Measurements from ENCODE around the gene A2ML1.
"Not testable (repeated sequence)": the region's sequence is repeated elsewhere in the genome, so short reads cannot be mapped to it uniquely, and the experiment has no call there.

A2ML1 gene

DNA sequence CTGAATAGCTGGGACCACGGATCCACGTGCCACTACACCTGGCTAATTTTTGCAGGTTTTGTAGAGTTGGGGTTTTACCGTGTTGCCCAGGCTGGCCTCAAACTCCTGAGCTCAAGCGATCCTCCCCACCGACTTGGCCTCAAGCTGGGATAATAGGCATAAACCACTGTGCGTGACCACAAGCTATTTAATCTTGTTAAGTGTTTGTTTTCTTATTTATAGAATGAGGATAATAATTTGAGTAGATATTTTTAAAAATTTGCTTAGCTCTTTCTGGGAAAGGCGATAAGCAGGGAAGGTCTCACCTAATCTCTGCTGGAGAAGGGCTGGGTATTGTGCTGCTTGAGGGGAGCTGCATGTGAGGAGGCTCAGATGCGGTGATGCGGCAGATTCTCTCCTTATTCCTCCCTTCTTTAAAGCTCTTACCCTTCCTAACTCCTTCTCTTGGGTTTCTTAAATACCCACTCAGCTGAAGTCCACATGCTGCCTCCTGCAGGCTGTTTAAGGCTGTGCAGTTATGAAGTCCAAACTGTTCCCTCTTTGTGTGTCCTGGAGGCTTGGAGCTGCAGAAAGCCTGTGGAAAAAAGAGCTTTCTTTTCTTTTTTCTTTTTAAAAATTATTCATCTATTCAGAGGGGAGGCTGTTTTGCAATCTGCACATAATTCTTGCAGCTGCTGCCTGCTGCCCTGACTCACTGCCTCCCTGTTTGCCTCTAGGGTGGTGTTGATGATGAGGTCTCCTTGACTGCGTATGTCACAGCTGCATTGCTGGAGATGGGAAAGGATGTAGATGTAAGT lies 37.9 kb downstream of the A2ML1 start:
- no peak for FAIRE-seq

DNA sequence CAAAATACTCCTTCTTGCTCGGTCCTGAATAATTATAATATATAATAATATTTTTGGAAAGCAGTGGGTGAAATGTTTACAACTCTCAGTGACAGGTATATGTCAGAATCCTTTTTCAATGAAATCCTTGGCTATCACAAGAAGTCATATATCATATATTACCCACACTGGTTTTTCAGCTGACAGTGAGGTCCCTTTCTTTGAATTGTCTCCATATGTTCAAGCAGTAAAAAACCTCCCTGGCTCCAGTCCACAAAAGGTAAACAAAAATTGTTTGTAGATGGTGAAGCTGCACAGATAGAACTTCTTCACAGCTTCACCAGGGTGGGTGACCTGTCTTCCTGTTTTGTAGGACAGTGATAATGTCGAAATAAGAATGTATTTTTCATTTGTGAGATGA lies 44.0 kb downstream of the A2ML1 start:
- FAIRE-seq: no peak

DNA sequence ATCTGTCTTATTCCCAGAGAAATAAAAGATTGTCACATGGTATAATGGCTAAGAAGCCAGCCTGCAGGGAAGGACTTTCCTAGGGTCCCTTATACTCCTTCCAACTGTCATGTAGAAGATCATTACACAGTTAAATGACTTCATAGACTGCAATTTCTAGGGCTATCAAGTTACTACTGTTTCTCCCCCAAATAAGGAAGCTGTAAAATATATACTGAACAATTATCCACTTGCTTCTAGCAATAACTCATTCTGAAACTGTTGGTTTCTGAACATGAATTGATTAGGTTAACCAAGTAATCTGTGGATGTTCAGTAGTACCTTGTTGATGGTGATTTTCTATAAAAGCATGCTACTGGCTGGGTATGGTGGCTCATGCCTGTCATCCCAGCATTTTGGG lies 44.6 kb downstream of the A2ML1 start:
- no peak for FAIRE-seq

- FAIRE-seq: no peak
Observed at GRCh38 chr12:8867786-8868185, 45.4 kb downstream of the A2ML1 start.

GRCh38 chr12:8870586-8870985 lies 48.2 kb downstream of the A2ML1 start:
- no peak for FAIRE-seq

- FAIRE-seq: no peak
Observed at GRCh38 chr12:8871068-8871467, 48.6 kb downstream of the A2ML1 start.

GRCh38 chr12:8876887-8877286 lies 54.5 kb downstream of the A2ML1 start:
- no peak for FAIRE-seq

- FAIRE-seq: no peak
Observed at GRCh38 chr12:8886502-8887284, 64.3 kb downstream of the A2ML1 start.

GRCh38 chr12:8887285-8887715 lies 64.9 kb downstream of the A2ML1 start:
- FAIRE-seq: no peak

DNA sequence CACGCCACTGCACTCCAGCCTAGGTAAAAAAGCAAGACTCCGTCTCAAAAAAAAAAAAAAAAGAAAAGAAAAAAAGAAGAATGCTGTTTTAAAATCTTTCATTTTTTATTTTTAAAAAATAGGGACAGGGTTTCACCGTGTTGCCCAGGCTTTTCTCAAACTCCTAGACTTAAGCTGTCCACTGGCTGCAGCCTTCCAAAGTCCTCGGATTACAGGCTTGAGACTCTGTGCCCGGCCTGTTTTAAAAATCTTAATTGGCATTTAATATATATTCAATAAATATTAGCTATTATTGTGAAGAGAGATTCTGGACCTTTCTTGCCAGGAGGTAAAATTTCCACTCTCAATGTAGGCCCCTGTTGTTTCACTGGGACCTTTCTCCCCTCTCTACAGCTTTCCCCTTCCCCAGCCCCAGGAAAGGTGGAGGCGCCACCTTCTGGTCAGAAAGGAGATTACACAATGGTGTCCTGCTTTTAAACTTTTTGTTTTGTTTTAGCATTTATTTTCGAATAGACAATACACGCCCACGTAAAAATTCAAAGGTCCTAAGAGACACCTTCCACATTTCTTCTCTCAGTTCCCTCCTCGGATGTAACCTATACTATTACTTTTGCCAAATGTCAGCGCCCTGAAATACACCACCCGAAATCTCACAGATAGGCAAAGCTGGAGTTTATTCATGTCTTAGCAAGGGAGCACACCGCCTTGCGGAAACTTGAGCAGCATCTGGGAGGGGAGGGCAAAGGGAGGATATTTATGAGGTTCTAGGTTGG lies 68.1 kb downstream of the A2ML1 start:
- FAIRE-seq: peak; percentile 31

DNA sequence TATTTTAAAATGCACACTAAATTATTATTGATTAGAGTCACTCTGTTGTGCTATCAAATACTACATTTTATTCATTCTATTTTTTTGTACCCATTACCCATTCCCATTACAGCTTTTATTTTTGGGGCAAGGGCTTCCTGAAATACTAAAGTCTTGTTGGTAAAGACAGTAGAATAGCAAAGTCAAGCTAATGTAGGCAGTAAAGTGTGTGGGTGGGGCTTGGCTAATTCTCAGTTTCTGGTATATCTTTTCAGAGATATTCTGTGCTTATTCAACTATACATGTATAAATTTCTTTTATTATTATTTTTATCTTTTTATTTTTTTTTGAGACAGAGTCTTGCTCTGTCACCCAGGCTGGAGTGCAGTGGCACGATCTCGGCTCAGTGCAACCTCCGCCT lies 69.6 kb downstream of the A2ML1 start:
- FAIRE-seq: no peak

DNA sequence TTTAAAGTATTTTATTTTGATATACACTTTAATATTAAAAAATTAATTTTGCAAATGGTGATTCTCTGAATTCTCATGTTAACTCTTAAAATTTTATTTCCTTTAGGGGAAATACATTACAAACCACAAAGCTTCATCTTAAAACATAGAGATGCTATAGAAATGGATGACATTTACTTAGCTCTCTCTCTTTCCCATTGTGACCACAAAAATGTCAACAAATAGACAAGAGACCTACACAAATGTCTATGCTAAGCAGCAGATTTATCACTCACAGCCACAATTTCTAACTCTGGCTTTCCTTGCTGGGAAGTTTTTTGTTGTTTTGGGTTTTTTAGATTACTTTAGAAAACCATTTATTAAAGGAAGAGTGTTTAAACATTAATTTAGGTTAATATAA lies 72.0 kb downstream of the A2ML1 start:
- no peak for FAIRE-seq

DNA sequence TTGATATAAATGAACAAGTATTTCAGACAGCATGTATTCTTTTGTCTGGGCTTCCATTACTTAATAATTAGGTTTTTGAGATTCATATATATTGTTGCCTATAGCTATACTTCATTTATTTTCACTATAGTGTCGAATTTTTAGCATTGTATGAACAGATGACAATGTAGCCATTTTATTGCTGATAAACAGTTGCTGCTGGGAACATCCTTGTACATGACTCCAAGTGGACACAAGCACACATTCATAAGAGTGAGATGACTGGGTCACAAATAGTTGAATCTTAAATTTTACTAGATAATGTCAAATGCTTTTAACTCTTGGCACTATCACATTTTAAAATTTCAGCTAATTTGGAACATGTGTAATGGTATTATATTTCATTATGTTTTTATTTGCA lies 72.6 kb downstream of the A2ML1 start:
- FAIRE-seq: no peak

DNA sequence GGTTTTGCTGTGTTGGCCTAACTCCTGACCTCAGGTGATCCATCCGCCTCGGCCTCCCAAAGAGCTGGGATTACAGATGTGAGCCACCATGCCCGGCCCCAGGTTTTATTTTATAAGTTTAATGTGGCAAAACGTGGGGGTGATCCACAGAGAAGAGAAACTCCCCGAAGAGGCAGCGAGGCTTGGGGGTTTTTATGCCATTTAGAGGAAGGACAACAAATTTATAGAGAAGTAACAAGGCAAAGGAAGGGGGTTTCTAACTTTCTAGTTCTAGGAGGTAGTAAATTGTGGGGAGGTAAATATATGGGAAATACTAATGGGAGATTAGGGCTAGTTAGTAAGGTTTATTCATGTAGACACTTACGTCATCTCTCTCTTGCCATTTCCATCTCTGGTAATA lies 74.7 kb downstream of the A2ML1 start:
- FAIRE-seq: no peak

GRCh38 chr12:8899830-8900229 lies 77.4 kb downstream of the A2ML1 start:
- no peak for FAIRE-seq

GRCh38 chr12:8902703-8903102 lies 80.3 kb downstream of the A2ML1 start:
- not testable (repeated sequence) for FAIRE-seq

DNA sequence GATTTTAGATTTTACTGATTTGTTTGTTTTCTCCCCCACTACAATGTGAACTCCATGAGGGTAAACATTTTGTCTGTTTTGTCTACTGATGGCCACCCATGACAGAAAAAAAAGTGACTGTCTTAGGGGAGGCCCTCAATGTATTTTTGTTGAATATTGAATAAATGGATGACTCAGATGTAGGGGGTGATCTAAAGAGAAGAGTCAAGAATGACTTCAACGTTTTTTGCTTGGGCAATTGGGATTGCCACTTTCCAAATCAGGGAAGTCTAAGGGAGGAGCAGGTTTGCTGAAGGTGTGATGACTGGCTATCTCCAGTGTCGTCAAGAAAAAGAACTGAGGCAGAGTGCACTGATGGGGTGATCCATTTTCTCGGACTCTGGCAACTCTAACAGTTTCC lies 81.2 kb downstream of the A2ML1 start:
- no peak for FAIRE-seq

- FAIRE-seq: no peak
Observed at GRCh38 chr12:8904665-8905064, 82.2 kb downstream of the A2ML1 start.

DNA sequence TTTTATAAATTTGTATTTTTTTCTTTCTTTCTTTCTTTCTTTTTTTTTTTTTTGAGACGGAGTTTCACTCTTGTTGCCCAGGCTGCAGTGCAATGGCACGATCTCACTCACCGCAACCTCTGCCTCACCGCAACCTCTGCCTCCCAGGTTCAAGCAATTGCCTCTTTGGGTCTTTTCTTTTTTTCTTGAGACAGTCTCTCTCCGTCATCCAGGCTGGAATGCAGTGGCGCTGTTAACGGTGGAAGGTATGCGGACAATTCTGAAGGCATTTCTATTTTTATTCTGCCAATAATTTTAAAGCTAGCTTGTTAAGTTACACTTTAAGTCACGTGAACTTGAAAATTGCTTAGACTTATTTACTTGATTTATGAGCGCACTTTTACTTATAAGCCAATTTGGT lies 83.1 kb downstream of the A2ML1 start:
- no peak for FAIRE-seq

DNA sequence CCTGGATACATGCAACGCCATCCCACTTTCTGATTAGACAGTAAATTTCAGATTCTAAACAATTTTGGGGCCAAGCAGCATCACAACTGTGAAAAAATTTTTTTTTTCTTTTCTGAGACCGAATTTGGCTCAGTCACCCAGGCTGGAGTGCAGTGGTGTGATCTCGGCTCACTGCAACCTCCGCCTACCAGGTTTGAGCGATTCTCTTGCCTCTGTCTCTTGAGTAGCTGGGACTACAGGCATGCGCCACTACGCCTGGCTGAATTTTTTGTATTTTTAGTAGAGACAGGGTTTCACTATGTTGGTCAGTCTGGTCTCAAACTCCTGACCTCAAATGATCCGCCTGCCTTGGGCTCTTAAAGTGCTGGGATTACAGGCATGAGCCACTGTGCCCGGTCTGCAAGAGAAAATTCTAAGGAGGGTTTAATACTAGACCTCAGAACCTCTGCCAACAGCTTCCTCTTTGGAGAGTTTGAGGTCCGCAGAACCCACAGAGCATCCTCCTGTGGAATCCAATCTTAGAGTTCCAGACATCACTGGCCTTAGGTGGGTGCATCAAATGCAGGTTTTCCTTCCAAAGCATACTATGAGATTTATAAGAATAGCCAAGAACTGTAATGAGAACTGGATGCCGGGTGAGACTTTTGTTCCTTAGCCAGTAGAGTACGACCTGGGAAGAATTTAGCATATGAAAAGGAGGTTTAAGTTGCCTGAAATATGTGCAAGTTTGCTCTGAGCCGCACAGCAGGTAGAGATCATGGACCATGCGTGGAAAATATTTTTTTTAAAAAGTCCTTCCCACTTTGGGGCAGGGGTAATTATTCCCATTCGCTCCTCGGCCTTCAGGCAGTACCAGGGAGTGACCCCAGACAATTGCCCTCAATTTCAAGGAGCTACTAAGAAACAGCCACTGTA lies 84.1 kb downstream of the A2ML1 start:
- FAIRE-seq: no peak

GRCh38 chr12:8907513-8907912 lies 85.1 kb downstream of the A2ML1 start:
- no peak for FAIRE-seq

DNA sequence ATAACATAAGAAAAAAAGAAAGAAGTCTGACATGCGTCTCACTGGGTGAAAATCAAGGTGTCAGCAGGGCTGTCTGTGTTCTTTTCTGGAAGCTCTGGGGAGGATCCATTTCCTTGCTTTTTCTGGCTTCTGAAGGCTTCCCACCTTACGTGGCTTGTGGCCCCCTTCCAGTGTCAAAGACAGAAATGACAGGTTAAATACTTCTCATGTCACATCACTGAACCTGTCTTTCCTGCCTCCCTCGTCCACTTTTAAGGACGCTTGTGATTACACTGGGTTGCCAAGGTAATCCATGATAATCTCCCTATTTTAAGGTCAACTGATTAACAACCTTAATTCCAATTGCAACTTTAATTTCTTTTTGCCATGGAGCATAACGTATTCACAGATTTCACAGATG lies 87.3 kb downstream of the A2ML1 start:
- no peak for FAIRE-seq

Data from endometrium (tissue), 2 donors.